Endothelial cell of umbilical vein (primary cell): ENCODE data around the gene RBM8A. TPM values are rescaled to one million over a fixed set of nuclear protein-coding genes. Genes with fewer than 3 reads are reported as not detected.

Source experiments
- BruUV-seq: library from RNA; stranded (reverse); fragments of 400-500 nt; replicated peaks from 2 replicates; lab custom pipeline; 2021; lab: Mats Ljungman, UMichigan
- CTCF ChIA-PET: fragments of 300-600, 350-600 bp; sonication (Branson Sonifier 250); formaldehyde crosslinking; loops from one replicate; lab custom pipeline; 2021; ENCODE audit warnings: antibody characterized with exemption, inconsistent platforms; lab: Charles Lee
- POLR2A ChIA-PET: fragments of 300-600, 350-600 bp; sonication (Branson Sonifier 250); formaldehyde crosslinking; loops from one replicate; lab custom pipeline; 2021; ENCODE audit warnings: antibody characterized with exemption, inconsistent platforms; lab: Charles Lee
- DNase-seq: peaks from one replicate; pipeline ENCODE4 v3.0.0-alpha.2; 2011; ENCODE audit warnings: low read depth, low spot score
- FAIRE-seq: peaks from 2 replicates; lab custom pipeline; 2011; peaks lifted over from hg19 to GRCh38; lab: Jason Lieb, UNC
- H2AFZ ChIP-seq: 2 replicates; pipeline ENCODE4 v1.6.0; 2012; ENCODE audit warnings: low read depth, low read length, control low read depth, inconsistent platforms
- H3K27ac ChIP-seq: 2 replicates; pipeline ENCODE4 v1.5.1; 2011; ENCODE audit warnings: low read depth, mild to moderate bottlenecking, control low read depth, low read length, moderate library complexity; ENCODE audit not compliant: insufficient read depth
- H3K27me3 ChIP-seq, 2 experiments: 2 replicates each; pipeline versions ENCODE4 v1.6.0 to v1.6.1; 2011; ENCODE audit warnings: low read length in 2 of 2, mixed read lengths in 1 of 2; ENCODE audit not compliant: control insufficient read depth in 2 of 2, insufficient read depth in 2 of 2
- H3K36me3 ChIP-seq, 2 experiments: 2 replicates in 1 of 2; 3 replicates in 1 of 2; pipeline ENCODE4 v1.5.1; 2011; ENCODE audit warnings: low read length in 2 of 2, mild to moderate bottlenecking in 1 of 2, moderate library complexity in 1 of 2; ENCODE audit not compliant: control insufficient read depth in 2 of 2, insufficient read depth in 2 of 2; ENCODE audit errors: extremely low read depth in 1 of 2
- H3K4me1 ChIP-seq: 3 replicates; pipeline ENCODE4 v1.5.1; 2011; ENCODE audit warnings: mild to moderate bottlenecking, low read length; ENCODE audit not compliant: control insufficient read depth, insufficient read depth; ENCODE audit errors: extremely low read depth
- H3K4me2 ChIP-seq: 2 replicates; pipeline ENCODE4 v1.6.1; 2011; ENCODE audit warnings: low read length, control low read depth, mixed read lengths; ENCODE audit not compliant: insufficient read depth
- H3K4me3 ChIP-seq, 3 experiments: fragments of 200-600 bp in 1 of 3; sonication (generic), shearing (Covaris generic) in 1 of 3; replicated peaks in 1 of 3; 2 replicates each; pipeline ENCODE4 v1.5.1; 2011 to 2016; ENCODE audit warnings: control low read depth in 3 of 3, low read length in 3 of 3, mild to moderate bottlenecking in 2 of 3, inconsistent platforms in 1 of 3, low read depth in 1 of 3, moderate library complexity in 1 of 3; ENCODE audit not compliant: insufficient read depth in 1 of 3
- H3K79me2 ChIP-seq: 2 replicates; pipeline ENCODE4 v1.6.0; 2012; ENCODE audit warnings: low read length, inconsistent platforms; ENCODE audit not compliant: control insufficient read depth, insufficient read depth
- H3K9ac ChIP-seq: replicated peaks from 2 replicates; pipeline ENCODE3; 2011; ENCODE audit warnings: low read length, control low read depth; ENCODE audit not compliant: insufficient read depth; ENCODE audit errors: extremely low read depth
- H3K9me1 ChIP-seq: replicated peaks from 3 replicates; pipeline ENCODE4 v1.6.0; 2011; ENCODE audit warnings: mild to moderate bottlenecking, low read length; ENCODE audit not compliant: control insufficient read depth, insufficient read depth; ENCODE audit errors: extremely low read depth
- H3K9me3 ChIP-seq: replicated peaks from 2 replicates; pipeline ENCODE4 v1.5.1; 2012; ENCODE audit warnings: low read length, inconsistent platforms; ENCODE audit not compliant: control insufficient read depth, insufficient read depth
- H4K20me1 ChIP-seq: replicated peaks from 2 replicates; pipeline ENCODE3; 2011; ENCODE audit warnings: mild to moderate bottlenecking, low read length; ENCODE audit not compliant: control insufficient read depth, insufficient read depth; ENCODE audit errors: extremely low read depth
- EZH2 ChIP-seq: IDR thresholded peaks from 2 replicates; pipeline ENCODE4 v1.6.1; 2012; ENCODE audit warnings: borderline replicate concordance, low read depth, mild to moderate bottlenecking, moderate library complexity, low read length, inconsistent platforms; ENCODE audit not compliant: severe bottlenecking
- FOS ChIP-seq: IDR thresholded peaks from 2 replicates; pipeline ENCODE4 v1.6.1; 2011; ENCODE audit warnings: mild to moderate bottlenecking, low read length, moderate library complexity, borderline replicate concordance; ENCODE audit not compliant: insufficient read depth
- GATA2 ChIP-seq: IDR thresholded peaks from 2 replicates; pipeline ENCODE4 v1.7.0; 2011; ENCODE audit warnings: low read depth, mild to moderate bottlenecking, moderate library complexity, mixed read lengths, low read length; ENCODE audit not compliant: insufficient read length, insufficient read depth
- JUN ChIP-seq: IDR thresholded peaks from 2 replicates; pipeline ENCODE4 v1.6.1; 2011; ENCODE audit warnings: borderline replicate concordance, low read depth; ENCODE audit not compliant: insufficient read length, insufficient read depth
- MYC ChIP-seq: IDR thresholded peaks from one replicate; pipeline ENCODE4 v1.6.1; 2011; ENCODE audit warnings: mild to moderate bottlenecking, low read depth, low read length
- POLR2A ChIP-seq: IDR thresholded peaks from 2 replicates; pipeline ENCODE4 v1.6.1; 2012; ENCODE audit warnings: low read depth, mild to moderate bottlenecking, control low read depth, low read length
- POLR2AphosphoS5 ChIP-seq: IDR thresholded peaks from 2 replicates; pipeline ENCODE4 v1.6.1; 2012; ENCODE audit warnings: low read depth, mild to moderate bottlenecking, control low read depth, low read length, moderate library complexity; ENCODE audit not compliant: insufficient read depth
- dilution Hi-C: fragments of 300-500 bp; cut with MboI; formaldehyde crosslinking; loops from one replicate; pipeline ENCODE4 v1.15.0; 2019; ENCODE audit warnings: low sequenced_read_pairs; ENCODE audit not compliant: extremely low pct_ligation_motif_present
- intact Hi-C: fragments of 100-400 bp; cut with micrococcal nuclease; formaldehyde crosslinking; loops from one replicate; pipeline ENCODE4 v1.10.0; 2022
- polyA plus RNA-seq, 4 experiments: library from polyadenylated mRNA; depleted of rRNA in 3 of 4; stranded (reverse) in 3 of 4; unstranded in 1 of 4; fragments of >200 nt; gene quantifications; 2 replicates each; pipeline versions ENCODE4 v1.2.1 to v1.2.3, GENCODE V29; 2011 to 2012; ENCODE audit warnings: missing spikeins in 1 of 4
- total RNA-seq: library from RNA; stranded (reverse); gene quantifications from 2 replicates; pipeline ENCODE4 v1.2.3, GENCODE V29; 2021
- TF ChIP-seq, protein P1 (sequence below), 2 donors: IDR thresholded peaks; 1 replicate in 1 of 2; 2 replicates in 1 of 2; pipeline ENCODE4 v1.5.1; 2011; ENCODE audit warnings: low read length in 2 of 2, mild to moderate bottlenecking in 2 of 2, moderate library complexity in 2 of 2, control low read depth in 1 of 2, inconsistent platforms in 1 of 2, low read depth in 1 of 2; ENCODE audit not compliant: insufficient read depth in 1 of 2; ENCODE audit errors: extremely low read depth in 1 of 2
- TF ChIP-seq, protein P2 (sequence below): IDR thresholded peaks from 2 replicates; pipeline ENCODE4 v1.6.1; 2011; ENCODE audit not compliant: insufficient read depth, insufficient read length

Gene RBM8A
- total and polyA plus RNA-seq, 2 donors (not counting 3 experiments of a cell fraction or from before 2014, with no cell fraction given), result 192 to 194 TPM

DNA sequence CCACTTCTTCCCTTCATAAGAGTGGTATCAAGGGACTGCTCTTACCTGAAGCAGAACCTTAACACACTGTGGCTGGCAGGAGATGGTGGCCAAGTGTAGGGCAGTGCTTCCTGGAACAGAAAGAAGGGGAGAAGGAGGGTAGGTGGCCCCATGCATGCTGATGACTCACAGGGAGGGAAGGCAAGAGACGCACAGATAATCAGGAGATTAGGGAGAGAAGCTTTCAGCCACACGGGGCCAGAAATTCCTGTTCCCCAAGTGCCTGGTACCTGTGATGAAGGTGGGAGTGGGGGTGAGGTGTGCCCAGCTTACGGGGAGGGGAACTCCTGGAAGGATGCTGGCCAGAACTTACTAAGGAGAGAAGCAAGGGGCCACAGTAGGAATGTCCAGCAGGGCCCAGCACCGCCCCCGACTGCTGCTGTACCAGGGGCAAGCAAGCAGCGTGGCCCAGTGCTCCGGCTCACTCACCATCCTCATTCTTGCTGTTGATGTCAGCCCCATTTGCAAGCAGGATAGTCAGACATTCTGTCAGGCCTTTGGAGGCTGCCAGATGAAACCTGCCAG lies 49.3 kb downstream of the RBM8A start:
- H3K27me3 ChIP-seq, result peaks cover 2 to 3% of the 10 kb centered on the region in 2 experiments
- POLR2A ChIA-PET, result no interaction called here
- H4K20me1 ChIP-seq, result no peaks in the 10 kb centered on the region
- H3K9me3 ChIP-seq, result no peaks in the 10 kb centered on the region
- no peak overlapping the region for H3K4me2 ChIP-seq
- no peaks in the 10 kb centered on the region for H3K36me3 ChIP-seq
- intact Hi-C loops, result no loop called here
- no peak overlapping the region for H3K4me3 ChIP-seq
- H2AFZ ChIP-seq, result no peak overlapping the region
- FAIRE-seq (no peak), DNase-seq (no peak)
- H3K4me1 ChIP-seq, result no peaks in the 10 kb centered on the region
- BruUV-seq, result no TSS peak
- TF ChIP-seq MYC, result no peak
- no peak for TF ChIP-seq FOS
- TF ChIP-seq JUN, result no peak
- no peaks in the 10 kb centered on the region for H3K9me1 ChIP-seq
- H3K79me2 ChIP-seq, result no peaks in the 10 kb centered on the region
- CTCF ChIA-PET, result interaction anchor here (1.0 to 3.6 kb wide), 6 partner anchors 8 to 33 kb away, joined by 3 to 16 read pairs (median 4); partner anchors contain the start of gene NUDT17
- H3K27ac ChIP-seq, result no peak overlapping the region
- dilution Hi-C loops, result no loop called here
- H3K9ac ChIP-seq, result no peak overlapping the region

DNA sequence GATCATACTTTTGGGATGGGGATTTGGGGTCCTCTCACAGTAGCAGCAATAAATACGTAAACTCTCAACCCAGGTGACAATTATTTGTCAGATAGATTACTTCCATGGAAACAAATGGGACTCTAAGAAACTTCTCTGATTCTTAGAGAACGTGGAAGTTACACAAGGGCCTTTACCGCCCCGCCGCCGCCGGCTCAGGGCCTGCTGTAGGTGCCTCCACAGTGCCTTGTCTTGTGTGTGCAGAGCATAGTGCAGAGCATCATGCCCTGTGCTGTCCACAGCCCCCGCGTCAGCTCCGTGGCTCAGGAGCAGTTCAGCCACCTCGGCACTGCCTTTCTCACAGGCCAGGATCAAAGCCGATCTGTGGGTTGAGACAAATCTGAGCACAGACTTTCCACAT lies 52.6 kb downstream of the RBM8A start:
- H3K27me3 ChIP-seq, result peaks cover under 1 to 3% of the 10 kb centered on the region in 2 experiments
- POLR2A ChIA-PET, result no interaction called here
- H4K20me1 ChIP-seq, result no peaks in the 10 kb centered on the region
- H3K79me2 ChIP-seq, result no peaks in the 10 kb centered on the region
- dilution Hi-C loops (no loop called here), intact Hi-C loops (no loop called here)
- H3K4me3 ChIP-seq, result no peak overlapping the region
- TF ChIP-seq, protein P1, sequence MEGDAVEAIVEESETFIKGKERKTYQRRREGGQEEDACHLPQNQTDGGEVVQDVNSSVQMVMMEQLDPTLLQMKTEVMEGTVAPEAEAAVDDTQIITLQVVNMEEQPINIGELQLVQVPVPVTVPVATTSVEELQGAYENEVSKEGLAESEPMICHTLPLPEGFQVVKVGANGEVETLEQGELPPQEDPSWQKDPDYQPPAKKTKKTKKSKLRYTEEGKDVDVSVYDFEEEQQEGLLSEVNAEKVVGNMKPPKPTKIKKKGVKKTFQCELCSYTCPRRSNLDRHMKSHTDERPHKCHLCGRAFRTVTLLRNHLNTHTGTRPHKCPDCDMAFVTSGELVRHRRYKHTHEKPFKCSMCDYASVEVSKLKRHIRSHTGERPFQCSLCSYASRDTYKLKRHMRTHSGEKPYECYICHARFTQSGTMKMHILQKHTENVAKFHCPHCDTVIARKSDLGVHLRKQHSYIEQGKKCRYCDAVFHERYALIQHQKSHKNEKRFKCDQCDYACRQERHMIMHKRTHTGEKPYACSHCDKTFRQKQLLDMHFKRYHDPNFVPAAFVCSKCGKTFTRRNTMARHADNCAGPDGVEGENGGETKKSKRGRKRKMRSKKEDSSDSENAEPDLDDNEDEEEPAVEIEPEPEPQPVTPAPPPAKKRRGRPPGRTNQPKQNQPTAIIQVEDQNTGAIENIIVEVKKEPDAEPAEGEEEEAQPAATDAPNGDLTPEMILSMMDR (IDR thresholded peaks at IDR 0.05; ENCODE audit: extremely low read depth in 1 of 2, insufficient read depth in 1 of 2, low read depth in 1 of 2, low read length in 2 of 2), result no peak
- TF ChIP-seq EZH2 (no peak), JUN (no peak), FOS (no peak), GATA2 (no peak), MYC (no peak), POLR2A (no peak), POLR2AphosphoS5 (no peak)
- TF ChIP-seq, protein P2, sequence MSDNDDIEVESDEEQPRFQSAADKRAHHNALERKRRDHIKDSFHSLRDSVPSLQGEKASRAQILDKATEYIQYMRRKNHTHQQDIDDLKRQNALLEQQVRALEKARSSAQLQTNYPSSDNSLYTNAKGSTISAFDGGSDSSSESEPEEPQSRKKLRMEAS, result no peak
- peaks cover 3% of the 10 kb centered on the region for H3K4me1 ChIP-seq
- no TSS peak for BruUV-seq
- H3K36me3 ChIP-seq, result no peaks in the 10 kb centered on the region
- no peaks in the 10 kb centered on the region for H3K9me3 ChIP-seq
- FAIRE-seq (no peak), DNase-seq (no peak)
- no peak overlapping the region for H3K9ac ChIP-seq
- CTCF ChIA-PET, result interaction anchor here (1.1 kb wide), 1 partner anchor 17 kb away, joined by 4 read pairs; no protein-coding TSS in a partner anchor
- H3K9me1 ChIP-seq, result no peaks in the 10 kb centered on the region
- H3K27ac ChIP-seq, result no peak overlapping the region
- no peak overlapping the region for H2AFZ ChIP-seq
- no peak overlapping the region for H3K4me2 ChIP-seq
